Upper lobe of left lung (tissue), 4 donors: ENCODE measurements around the gene IKBKG.

ENCODE experiments used
- POLR2A ChIP-seq, 4 donors: fragments of 450-650 bp; IDR thresholded peaks; one replicate each; pipeline ENCODE4 v1.5.1; 2016 to 2017; ENCODE audit warnings: antibody characterized with exemption in 4 of 4, mild to moderate bottlenecking in 2 of 4
- POLR2AphosphoS5 ChIP-seq, 2 donors: sonication (generic); formaldehyde crosslinking; IDR thresholded peaks; one replicate each; pipeline ENCODE4 v1.5.1; 2017; ENCODE audit warnings: antibody characterized with exemption in 2 of 2
- TF ChIP-seq, protein P1 (sequence below), 6 experiments: fragments of 450-650 bp in 4 of 6; fragments of 200-600 bp in 2 of 6; sonication (generic) in 2 of 6; IDR thresholded peaks; one replicate each; pipeline ENCODE4 v1.5.1; 2016 to 2019; ENCODE audit warnings: antibody characterized with exemption in 6 of 6

DNA sequence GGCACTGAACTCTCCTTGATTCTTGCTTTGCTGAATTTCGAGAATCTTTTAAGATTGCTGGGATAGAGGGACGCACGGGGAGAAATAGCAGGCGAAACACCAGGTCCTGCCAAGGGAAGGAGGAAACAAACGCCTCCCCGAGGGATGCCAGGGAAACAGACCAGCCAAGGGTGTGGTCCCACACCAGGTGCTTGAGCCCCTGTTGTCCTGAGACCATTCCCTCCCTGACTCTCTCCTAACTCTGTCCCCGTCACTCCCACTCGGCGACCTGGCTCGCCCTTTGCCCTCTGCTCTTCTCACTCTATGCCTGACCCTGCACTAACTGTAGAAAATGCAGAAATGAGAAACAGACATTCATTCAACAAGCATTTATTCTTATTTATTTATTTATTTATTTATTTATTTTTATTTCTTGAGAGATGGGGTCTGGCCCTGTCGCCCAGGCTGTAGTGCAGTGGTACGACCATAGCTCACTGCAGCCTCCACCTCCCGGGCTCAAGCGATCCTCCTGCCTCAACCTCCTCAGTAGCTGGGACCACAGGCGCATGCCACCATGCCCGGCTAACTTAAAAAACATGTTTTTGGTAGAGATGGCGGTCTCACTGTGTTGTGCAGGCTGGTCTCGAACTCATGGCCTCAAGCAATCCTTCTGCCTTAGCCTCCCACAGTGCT, 55.5 kb downstream of the IKBKG start:
- TF ChIP-seq, protein P1, sequence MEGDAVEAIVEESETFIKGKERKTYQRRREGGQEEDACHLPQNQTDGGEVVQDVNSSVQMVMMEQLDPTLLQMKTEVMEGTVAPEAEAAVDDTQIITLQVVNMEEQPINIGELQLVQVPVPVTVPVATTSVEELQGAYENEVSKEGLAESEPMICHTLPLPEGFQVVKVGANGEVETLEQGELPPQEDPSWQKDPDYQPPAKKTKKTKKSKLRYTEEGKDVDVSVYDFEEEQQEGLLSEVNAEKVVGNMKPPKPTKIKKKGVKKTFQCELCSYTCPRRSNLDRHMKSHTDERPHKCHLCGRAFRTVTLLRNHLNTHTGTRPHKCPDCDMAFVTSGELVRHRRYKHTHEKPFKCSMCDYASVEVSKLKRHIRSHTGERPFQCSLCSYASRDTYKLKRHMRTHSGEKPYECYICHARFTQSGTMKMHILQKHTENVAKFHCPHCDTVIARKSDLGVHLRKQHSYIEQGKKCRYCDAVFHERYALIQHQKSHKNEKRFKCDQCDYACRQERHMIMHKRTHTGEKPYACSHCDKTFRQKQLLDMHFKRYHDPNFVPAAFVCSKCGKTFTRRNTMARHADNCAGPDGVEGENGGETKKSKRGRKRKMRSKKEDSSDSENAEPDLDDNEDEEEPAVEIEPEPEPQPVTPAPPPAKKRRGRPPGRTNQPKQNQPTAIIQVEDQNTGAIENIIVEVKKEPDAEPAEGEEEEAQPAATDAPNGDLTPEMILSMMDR (IDR thresholded peaks at IDR 0.05) = no peak
- TF ChIP-seq POLR2AphosphoS5 (IDR thresholded peaks at IDR 0.05) = no peak
- TF ChIP-seq POLR2A (IDR thresholded peaks at IDR 0.05) = no peak
